ENCODE data around the gene TMEM150C.

- TF ChIP-seq CTCF (IDR thresholded peaks at IDR 0.05; ENCODE audit: poor library complexity, severe bottlenecking) (no peak), EP300 (conservative IDR thresholded peaks at IDR 0.05; ENCODE audit: poor library complexity, severe bottlenecking) (no peak), SMC3 (conservative IDR thresholded peaks at IDR 0.05; ENCODE audit: poor library complexity) (no peak), EZH2 (IDR thresholded peaks at IDR 0.05; ENCODE audit: borderline replicate concordance, insufficient read depth, low read length, poor library complexity, severe bottlenecking) (no peak), POLR2AphosphoS5 (IDR thresholded peaks at IDR 0.05) (no peak), RAD21 (conservative IDR thresholded peaks at IDR 0.05) (no peak)
Observed at GRCh38 chr4:82555276-82555675, 6.5 kb downstream of the TMEM150C start.

Measured in neural cell (in vitro differentiated cells).